Activated CD4-positive, alpha-beta T cell treated with anti-CD3 and anti-CD28 coated beads for 24 hours (primary cell): ENCODE measurements around the gene PRR14L.
A peak's percentile ranks its signal among the peaks of the same experiment; 100 is the strongest.
"Not testable (repeated sequence)": the region's sequence is repeated elsewhere in the genome, so short reads cannot be mapped to it uniquely, and the experiment has no call there.

Experiments used
- DNase-seq, 2 donors: peaks; one replicate each; pipeline ENCODE4 v3.0.0-alpha.2; 2020; ENCODE audit warnings: low read depth in 2 of 2

Gene PRR14L

DNA sequence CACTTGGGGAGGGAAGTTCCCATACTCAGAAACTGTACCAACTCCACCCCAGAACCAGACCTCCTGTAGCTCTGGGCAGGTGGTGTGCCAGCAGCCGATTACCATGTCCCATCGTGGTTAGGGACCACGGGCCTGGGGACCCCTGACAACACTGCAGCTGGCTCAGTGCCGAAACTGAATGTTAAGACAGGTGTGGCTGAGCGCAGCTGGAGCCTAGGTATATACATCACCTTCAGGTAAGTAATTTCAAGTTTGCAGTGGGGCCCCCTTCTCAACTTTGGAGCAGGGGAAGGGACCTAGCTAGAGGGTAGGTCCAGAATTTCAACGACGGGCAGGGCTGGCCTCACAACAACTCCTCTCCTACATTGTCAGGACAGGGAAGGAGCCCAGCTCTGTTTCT is 67.2 kb downstream of the PRR14L start:
- DNase-seq, result no peak

DNA sequence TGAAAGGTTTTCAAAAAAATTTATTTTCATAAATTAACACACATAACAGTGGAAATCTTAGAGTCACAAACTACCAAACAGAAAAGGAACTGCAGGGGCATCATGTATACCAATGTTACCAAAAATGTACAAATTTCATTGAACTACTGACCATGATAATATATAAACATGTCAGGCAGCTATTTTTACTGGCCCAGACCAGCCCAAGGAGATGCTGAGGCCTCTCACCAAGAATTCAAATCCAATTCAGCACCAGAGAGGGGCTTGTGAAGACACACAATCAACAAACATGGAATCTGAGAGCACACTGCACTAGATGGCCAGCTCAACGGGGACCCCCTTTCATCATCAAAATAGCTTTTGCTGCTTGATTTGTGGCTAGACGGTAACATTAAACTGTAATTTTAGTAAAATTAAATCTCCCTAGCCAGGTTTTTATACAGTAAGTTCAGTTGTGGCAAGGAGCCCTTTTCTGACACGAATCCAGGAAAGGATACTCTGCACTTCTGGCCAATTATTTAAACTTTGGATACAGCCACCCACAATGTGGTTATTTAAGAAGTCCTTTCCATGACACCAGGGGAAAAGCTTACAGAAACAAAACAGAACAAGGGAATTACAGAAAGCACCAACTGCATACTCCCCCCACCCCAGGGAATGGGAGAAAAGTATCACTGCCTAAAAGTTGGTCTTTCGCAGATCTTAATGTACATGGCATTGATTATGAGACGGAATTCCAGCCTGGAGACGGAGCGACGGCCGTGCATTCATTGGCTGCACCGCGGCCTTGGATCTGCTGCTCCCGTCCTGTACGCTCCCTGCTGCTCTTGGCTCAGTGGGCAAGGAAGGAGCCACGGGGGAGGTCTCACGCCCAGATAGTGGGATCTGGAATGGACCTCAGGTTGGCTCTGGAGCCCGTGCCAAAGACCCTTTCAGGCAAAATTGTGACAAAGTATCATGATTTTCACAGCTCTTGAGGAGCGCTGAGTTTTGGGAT is 68.3 kb downstream of the PRR14L start:
- no peak for DNase-seq

DNA sequence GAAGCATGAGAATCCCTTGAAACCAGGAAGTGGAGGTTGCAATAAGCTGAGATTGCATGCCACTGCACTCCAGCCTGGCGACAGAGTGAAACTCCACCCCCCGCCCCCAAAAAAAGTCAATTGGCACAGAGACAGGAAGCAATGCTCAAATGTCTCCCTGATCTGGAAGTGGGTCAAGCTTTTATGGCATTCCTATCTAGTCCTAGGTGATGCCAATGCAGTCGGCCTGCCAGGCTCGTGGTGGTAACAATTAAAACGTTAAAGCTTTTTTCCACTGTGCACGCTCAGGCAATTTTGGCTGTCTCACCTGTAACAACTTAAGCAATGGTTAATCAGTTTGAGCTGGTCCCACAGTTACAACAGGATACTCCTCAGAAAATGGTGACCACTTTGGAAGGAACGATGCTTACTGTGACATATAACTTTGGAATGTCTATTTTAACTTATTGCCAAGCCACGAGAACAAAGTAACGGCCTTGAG is 69.0 kb downstream of the PRR14L start:
- no peak for DNase-seq

DNA sequence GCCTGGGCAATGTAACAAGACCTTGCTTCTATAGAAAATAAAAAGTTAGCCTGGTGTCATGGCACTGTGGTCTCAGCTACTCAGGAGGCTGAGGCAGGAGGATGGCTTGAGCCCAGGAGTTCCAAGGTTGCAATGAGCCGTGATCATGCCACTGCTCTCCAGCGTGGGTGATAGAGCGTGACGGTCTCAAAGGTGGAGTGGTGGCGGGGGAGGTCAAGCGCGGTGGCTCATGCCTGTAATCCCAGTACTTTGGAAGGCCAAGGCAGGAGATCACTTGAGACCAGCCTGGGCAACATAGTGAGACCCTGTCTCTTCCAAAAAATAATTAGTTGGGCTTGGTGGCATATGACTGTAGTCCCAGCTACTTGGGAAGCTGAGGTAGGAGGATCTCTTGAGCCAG is 71.2 kb downstream of the PRR14L start:
- DNase-seq, result no peak

DNA sequence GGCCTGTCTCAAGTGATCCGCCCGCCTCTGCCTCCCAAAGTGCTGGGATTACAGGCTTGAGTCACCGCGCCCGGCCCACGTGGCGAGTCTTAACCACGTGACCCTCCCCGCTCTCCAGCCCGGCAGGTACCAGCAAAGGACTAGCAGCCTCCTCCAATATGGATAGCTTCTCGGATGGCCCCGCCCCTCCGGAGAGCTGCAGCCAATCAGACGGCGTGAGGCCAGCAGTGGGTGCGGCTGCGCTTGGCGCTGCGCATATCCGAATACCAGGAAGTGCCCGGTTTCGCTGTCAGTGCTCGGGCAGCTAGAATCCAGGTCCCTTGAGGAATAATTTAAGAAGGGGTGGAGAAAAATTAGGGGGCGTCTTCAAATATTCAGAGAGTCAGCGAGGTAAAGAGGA is 73.2 kb downstream of the PRR14L start:
- DNase-seq, result peak; percentile 84 to 92

DNA sequence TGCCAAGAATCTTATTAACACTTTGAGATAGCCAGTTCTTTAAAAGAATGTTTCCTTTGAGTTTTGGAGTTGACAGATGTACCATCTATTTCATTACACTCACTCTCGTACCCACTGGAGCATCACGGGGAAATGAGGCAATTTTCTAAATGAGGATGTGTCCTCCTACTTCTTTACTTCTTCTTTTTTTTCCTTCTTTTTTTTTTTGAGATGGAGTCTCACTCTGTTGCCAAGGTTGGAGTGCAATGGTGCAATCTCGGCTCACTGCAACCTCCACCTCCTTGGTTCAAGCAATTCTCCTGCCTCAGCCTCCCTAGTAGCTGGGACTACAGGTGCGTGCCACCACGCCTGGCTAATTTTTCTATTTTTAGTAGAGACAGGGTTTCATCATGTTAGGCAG is 75.7 kb downstream of the PRR14L start:
- DNase-seq, result not testable (repeated sequence)

DNA sequence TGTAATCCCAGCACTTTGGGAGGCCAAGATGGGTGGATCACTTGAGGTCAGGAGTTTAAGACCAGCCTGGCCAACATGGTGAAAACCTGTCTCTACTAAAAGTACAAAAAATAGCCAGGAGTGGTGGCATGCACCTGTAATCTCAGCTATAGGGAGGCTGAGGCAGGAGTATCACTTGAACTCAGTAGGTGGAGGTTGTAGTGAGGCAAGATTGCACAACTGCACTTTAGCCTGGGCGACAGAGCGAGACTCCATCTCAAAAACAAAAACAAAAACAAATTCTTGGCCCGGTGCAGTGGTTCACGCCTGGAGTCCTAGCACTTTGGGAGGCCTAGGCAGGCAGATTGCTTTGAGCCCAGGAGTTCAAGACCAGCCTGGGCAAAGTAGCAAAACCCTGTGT is 81.1 kb downstream of the PRR14L start:
- not testable (repeated sequence) for DNase-seq

DNA sequence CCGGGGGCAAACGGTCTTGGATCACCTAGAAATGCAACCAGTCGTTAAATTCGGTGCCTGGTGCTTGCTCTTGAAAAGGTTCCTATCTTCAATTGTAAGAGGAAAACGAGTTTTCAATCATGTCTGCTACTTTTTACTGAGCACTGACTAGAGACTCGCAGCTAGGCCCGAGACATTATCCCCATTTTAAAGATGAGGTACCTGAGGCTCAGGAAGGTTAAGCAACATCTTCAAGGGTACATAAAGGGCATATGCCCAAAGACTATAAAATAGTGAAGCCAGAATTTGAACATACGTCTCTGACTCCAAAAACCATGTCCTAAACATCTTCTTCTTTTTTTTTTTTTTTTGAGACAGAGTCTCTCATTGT is 87.3 kb downstream of the PRR14L start:
- no peak for DNase-seq

DNA sequence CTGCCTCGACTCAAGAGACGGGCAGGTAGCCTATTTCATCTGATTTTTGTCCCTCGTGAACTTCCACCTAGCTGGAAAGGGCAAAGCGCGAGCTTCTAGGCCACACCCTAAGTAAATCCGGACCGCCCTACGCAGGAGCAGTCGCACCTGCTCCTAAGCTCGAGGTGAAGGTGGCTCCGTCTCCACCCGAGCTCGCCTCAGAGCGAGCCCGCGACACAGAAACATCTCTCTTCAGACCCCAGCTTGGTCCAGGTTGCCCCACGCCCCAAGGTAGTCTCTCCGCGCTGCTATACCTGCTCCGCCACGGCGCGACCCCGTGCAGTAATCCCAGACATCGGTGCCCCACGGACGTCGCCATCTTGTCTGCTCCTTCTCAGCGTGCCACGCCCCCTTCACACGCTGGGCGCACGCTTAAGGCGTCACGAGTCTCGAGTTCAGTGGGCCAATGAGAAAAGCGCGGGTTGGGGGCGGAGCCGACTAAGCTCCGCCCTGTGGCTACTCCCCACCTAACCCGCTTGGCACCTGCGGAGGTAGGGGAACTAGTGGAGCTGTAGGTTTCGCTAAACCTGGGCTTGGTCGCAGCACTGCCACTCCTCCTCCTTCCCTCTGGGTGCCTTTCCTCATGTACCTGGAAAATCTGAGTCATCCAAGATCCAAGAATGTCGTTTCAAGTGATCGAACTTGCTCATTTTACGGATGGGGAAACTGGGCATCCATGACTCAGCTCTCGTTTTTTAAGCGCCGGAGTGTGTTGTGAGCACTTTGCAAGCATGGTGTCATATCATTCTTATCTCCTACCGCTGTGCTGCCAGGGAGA is 87.9 kb downstream of the PRR14L start, which contains the start of gene PISD:
Gene PISD (minus strand): TSS at position 365 of the 817 bp plus-strand sequence. CDS start 7 bp downstream, at position 358.
- DNase-seq, result peak; percentile 93 to 95

DNA sequence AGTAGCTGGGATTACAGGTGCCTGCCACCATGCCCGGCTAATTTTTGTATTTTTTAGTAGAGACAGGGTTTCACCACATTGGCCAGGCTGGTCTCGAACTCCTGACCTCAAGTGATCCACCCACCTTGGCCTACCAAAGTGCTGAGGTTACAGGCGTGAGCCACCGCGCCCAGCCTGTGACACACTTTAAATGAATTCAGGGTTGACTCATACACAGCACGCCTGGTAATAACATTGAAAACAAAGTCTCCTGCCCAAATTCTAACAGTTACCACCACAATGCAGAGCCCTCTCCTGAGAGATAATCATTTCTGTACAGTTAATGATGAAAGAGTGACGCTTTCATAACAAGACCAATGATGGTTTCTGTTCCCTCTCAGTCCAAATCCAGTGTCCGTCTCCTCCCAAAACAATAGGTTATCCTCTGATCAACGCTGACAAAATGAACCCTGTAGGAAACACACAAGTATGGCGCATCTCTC is 89.0 kb downstream of the PRR14L start:
- DNase-seq, result peak in 1 of 2 donors; percentile 26

DNA sequence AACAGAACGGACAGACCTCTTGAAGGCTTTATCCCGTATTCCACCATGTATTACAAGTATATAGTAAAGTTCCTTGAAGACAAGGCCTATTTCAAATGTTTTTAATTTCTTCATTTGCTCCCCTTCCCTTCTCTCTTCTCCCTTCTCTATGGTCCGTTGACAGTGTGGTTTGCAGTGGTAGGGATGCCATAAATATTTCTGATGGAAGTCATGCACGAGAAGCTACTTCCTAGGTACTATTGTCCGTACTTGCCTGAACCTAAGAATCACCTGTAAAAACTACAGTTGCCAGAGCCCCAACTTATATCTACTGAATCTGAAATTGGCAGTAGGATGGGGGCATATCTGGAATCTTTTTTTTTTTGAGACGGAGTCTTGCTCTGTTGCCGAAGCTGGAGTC is 90.7 kb downstream of the PRR14L start:
- DNase-seq, result no peak

DNA sequence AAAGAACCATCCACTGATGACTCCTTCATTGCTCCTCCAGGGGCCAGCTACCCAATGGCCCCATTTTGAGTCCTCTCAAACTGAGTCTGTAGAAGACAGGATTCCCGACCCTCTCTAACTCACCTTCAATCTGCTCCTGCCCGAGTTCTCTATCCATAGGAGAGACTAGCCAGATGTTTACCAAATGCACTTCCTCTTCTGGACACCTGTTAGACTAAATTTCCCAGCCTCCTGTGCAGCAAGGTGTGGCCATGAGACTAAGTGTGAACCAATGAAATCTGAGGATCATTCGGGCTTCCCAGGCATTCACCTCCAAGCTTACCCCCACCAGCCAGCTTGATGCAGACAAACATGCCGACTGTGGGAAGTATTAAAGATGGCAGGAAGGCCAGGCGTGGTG is 95.5 kb downstream of the PRR14L start:
- no peak for DNase-seq

DNA sequence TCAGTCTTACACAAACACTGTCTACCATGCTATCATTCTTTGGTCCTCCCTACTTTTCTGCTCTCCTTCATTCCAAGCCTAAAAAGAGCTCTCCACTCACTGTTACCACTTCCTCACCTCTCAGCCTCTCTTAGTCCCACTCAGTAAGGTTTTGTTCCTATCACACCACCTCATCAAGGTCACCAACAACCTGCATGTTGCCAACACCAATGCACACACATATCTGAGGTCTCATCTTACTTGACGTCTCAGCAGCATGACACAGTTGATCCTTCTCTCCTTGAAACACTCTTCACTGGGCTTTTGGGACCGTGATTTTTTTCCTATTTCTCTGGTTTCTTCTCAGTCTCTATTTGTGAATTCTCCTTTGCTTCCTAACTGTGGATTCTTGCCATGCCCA is 96.0 kb downstream of the PRR14L start:
- no peak for DNase-seq

DNA sequence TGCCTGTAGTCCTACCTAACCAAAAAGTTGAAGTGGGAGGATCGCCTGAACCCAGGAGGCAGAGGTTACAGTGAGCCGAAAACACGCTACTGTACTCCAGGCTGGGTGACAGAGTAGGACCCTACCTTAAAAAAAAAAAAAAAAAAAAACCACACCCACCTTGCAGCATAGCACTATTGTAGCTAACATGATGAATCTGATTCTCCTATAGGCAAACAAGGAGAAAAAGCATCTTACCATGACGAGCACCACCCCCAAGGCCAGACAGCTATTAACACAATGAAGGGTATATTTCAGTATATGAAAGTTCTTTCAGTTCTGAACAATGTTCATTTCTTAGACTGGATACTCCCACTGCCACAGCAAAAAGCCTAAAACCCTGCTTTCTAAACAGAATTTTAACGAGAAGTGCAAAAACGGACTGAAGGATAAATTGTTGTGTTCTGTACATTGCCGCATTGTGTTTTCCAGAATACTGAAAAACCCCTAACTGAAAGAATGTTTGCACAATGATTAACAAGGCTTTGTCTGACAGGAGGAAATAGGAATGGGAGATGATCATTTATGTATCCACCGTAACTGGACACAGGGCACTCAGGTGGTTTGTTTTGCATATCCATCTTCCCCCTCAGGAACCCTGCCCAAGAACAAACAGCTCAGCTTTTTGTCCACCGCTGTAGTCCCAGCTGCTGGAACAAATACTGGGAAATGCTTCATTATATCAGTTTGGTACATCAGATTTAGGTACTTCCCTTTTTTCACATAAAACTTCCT is 96.8 kb downstream of the PRR14L start:
- DNase-seq, result no peak

DNA sequence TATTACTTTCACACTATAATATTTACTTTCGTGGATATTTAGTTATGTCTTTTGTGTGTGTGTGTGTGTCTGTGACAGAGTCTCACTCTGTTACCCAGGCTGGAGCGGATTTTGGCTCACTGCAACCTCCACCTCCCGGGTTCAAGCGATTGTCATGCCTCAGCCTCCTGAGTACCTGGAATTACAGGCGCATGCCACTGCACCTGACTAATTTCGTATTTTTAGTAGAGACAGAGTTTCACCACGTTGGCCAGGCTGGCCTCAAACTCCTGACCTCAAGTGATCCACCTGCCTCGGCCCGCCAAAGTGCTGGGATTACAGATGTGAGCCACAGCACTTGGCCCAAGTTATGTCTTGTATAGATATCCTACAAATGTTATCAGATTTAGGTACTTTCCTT is 97.8 kb downstream of the PRR14L start:
- no peak for DNase-seq

DNA sequence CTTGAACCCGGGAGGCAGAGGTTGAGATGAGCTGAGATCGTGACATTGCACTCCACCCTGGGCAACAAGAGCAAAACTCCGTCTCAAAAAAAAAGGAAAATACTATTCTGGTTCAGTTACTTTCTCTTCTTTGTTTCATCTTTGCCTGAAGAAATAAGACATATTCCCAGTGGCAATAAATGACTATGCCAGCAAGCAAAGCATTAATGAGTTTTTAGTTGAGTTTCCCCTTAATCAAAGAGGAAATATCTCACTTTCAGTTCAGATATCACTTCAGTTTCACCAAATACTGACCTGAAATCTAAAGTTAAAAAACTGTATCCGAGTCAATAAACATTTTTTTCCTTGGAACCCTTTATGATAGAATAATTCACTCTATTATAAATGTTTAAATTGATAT is 98.3 kb downstream of the PRR14L start:
- no peak for DNase-seq

DNA sequence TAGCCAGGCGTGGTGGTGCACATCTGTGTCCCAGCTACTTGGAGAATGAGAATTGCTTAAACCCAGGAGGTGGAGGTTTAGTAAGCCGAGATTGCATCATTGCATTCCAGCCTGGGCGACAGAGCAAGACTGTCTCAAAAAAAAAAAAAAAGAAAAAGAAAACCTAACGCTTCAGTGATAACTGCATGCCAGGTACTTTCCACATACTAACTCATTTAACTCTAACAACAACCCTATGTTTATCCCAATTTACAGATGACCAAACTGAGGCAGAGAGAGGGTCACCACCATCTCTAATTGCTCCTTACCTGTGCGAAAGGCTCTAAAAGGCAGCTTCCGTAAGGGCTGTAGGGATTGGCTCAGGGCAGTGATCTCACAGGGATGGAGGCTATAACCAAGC is 99.5 kb downstream of the PRR14L start:
- no peak for DNase-seq

DNA sequence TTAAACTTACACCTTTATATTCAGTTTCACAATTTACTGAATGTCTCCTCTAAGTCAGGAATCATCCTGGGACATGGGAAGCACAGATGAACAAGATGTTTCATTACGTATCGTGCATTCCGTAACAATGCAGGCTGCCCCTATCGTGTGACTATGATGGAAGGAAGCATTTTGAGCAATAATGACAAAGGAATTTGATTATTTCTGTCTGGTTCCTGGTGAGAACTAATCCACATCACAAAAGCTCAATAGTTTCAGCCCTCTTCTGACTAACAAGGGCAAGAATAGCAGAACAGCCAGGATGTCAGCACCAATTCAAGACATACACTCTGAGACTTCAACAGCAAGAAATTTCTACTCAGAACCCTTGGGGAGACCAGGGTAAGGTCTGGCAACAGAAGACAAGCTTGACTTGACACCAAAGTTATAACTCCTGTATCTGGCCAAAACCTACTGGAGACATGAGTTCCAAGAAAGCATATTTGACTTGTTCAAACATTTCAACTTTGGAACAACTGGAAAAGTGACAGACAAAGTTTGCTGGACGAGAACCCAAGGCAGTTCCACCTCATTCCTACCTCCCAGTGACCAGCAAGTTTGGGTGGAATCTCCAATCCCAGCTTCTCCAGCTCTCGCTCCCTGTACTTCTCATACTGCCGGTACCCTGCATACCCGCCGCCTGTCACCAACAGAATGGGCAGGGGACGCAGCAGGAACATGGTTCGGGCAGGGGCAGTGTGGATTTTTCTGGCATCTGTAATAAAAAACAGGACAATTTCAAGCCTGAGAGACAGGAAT is 102.2 kb downstream of the PRR14L start:
- no peak for DNase-seq

DNA sequence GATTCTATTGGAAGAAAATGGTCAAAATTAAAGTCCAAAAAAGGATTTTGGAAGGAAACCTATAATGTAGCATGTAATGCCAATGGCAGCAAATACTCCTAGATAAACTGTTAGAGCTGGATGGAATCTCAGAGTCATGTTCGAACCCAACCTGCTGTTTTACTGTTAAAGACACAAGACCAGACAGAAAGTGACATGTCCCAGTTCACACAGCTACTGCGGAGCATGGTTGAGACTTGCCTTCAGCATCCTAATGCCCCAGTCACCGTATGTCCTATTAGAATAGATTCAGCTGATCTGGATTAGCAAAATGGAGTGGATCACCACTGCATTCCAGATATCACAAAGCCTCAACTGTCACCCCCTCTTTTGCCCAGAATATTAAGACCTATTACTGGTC is 102.9 kb downstream of the PRR14L start:
- DNase-seq, result no peak

DNA sequence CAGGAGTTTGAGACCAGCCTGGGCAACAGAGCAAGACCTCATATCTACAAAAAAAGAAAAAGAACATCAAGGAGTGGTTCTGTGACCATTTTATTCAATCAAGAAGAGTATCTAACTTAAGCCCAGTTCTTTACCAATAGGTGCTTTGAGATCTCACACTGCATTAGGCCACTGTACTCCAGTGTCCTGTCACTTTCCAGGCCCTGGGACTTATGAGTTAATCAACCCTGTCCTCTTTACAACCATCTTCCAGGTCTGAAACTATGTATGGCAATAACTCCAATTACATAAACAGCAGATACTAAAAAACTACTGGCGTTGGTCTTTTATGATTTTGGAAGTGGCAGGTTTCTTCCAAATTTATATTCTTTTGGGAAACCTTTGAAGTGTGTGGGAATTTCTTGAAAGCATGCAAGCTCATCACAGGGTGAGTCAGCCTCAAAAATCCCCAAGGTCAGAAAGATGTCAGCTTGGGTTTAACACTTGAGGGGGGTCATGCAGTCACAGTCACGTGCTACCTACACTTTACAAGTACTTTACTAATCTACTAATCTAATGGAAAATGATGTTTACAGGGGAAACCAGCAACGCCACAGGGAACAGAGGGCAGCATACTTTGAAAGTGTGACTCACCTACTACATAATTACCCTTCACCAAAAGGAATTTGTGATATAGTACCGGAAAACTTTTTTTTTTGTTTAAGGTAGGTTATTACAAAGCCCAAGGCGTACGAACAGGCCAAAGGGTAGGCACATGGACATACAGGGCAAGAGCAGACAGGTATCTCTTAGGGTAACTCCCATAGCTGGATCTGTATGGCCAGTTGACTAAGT is 103.5 kb downstream of the PRR14L start:
- peak in 1 of 2 donors; percentile 38 for DNase-seq
